ENCODE data around the gene BAIAP2.

BAIAP2 gene

GRCh38 chr17:81108220-81108619 lies 73.3 kb downstream of the BAIAP2 start (continued):
- TF ChIP-seq TSHZ2 (CRISPR knock-in tag; IDR thresholded peaks at IDR 0.05) (no peak), ISL1 (CRISPR knock-in tag; IDR thresholded peaks at IDR 0.05) (no peak)

- ATAC-seq = no peak
- no peak for TF ChIP-seq POU6F1 (CRISPR knock-in tag; IDR thresholded peaks at IDR 0.05; ENCODE audit: borderline replicate concordance, low read depth)
- no peak for TF ChIP-seq ZC3H10 (CRISPR knock-in tag; IDR thresholded peaks at IDR 0.05)
- TF ChIP-seq ARNTL (CRISPR knock-in tag; IDR thresholded peaks at IDR 0.05; ENCODE audit: borderline replicate concordance, low read depth) = no peak
- TF ChIP-seq ISL1 (CRISPR knock-in tag; IDR thresholded peaks at IDR 0.05) = no peak
- no peak for TF ChIP-seq TOX (CRISPR knock-in tag; IDR thresholded peaks at IDR 0.05; ENCODE audit: borderline replicate concordance)
- TF ChIP-seq ZNF70 (CRISPR knock-in tag; IDR thresholded peaks at IDR 0.05) = no peak
- no peak for TF ChIP-seq ZFP30 (CRISPR knock-in tag; IDR thresholded peaks at IDR 0.05)
- no peak for TF ChIP-seq OSR1 (CRISPR knock-in tag; IDR thresholded peaks at IDR 0.05)
- TF ChIP-seq CREB5 (CRISPR knock-in tag; IDR thresholded peaks at IDR 0.05; ENCODE audit: low read depth) = no peak
- no peak for TF ChIP-seq BACH2 (CRISPR knock-in tag; IDR thresholded peaks at IDR 0.05; ENCODE audit: borderline replicate concordance)
- no peak for TF ChIP-seq PATZ1 (CRISPR knock-in tag; IDR thresholded peaks at IDR 0.05; ENCODE audit: borderline replicate concordance)
- TF ChIP-seq TCF4 (CRISPR knock-in tag; IDR thresholded peaks at IDR 0.05; ENCODE audit: borderline replicate concordance) = no peak
- TF ChIP-seq ZFP3 (CRISPR knock-in tag; IDR thresholded peaks at IDR 0.05) = no peak
- no peak for TF ChIP-seq ZNF8 (CRISPR knock-in tag; IDR thresholded peaks at IDR 0.05)
- TF ChIP-seq GLIS3 (CRISPR knock-in tag; IDR thresholded peaks at IDR 0.05) = no peak
- TF ChIP-seq CSDC2 (CRISPR knock-in tag; IDR thresholded peaks at IDR 0.05) = no peak
Measured at GRCh38 chr17:81109957-81110356, 75.0 kb downstream of the BAIAP2 start.

GRCh38 chr17:81110488-81111040 lies 75.6 kb downstream of the BAIAP2 start:
- ATAC-seq = no peak
- TF ChIP-seq ISL1 (CRISPR knock-in tag; IDR thresholded peaks at IDR 0.05) = no peak
- TF ChIP-seq POU6F1 (CRISPR knock-in tag; IDR thresholded peaks at IDR 0.05; ENCODE audit: borderline replicate concordance, low read depth) = no peak
- TF ChIP-seq TSHZ2 (CRISPR knock-in tag; IDR thresholded peaks at IDR 0.05) = no peak
- TF ChIP-seq OSR1 (CRISPR knock-in tag; IDR thresholded peaks at IDR 0.05) = no peak
- no peak for TF ChIP-seq ZFP30 (CRISPR knock-in tag; IDR thresholded peaks at IDR 0.05)
- no peak for TF ChIP-seq ZNF70 (CRISPR knock-in tag; IDR thresholded peaks at IDR 0.05)
- no peak for TF ChIP-seq BACH2 (CRISPR knock-in tag; IDR thresholded peaks at IDR 0.05; ENCODE audit: borderline replicate concordance)
- TF ChIP-seq RARB (CRISPR knock-in tag; IDR thresholded peaks at IDR 0.05) = no peak
- no peak for TF ChIP-seq SNAI2 (CRISPR knock-in tag; IDR thresholded peaks at IDR 0.05)
- TF ChIP-seq ESRRG (CRISPR knock-in tag; IDR thresholded peaks at IDR 0.05) = no peak
- no peak for TF ChIP-seq CSRNP3 (CRISPR knock-in tag; IDR thresholded peaks at IDR 0.05)
- TF ChIP-seq ZNF565 (CRISPR knock-in tag; conservative IDR thresholded peaks at IDR 0.05; ENCODE audit: low read depth) = no peak
